ENCODE measurements around the gene NAAA. TPM values are rescaled to one million over a fixed set of nuclear protein-coding genes. Genes with fewer than 3 reads are reported as not detected.

Gene NAAA
- total RNA-seq (10 to 100 TPM in 9 of 10 donors, 1 to 10 TPM in 1; 6.4 to 27.4 (median 14.5) TPM), polyA plus RNA-seq (1 to 10 TPM; 6.9 to 7.5 TPM)
- long read RNA-seq, donor 1, transcript NAAA-201 (11 exons, 1,900 nt) = major isoform, 6 of 19 reads
- long read RNA-seq, donor 1, partial matches to known transcripts = 0 of 19 reads
- long read RNA-seq, donor 1, other reads (novel, unspliced or antisense) = 9 of 19 reads
- long read RNA-seq, donor 2, partial matches to known transcripts = 3 of 12 reads
- long read RNA-seq, donor 2, other reads (novel, unspliced or antisense) = 4 of 12 reads
- long read RNA-seq, donor 3, partial matches to known transcripts = 0 of 20 reads
- long read RNA-seq, donor 3, other reads (novel, unspliced or antisense) = 13 of 20 reads

- WGBS, 2 donors = 1% methylated on average over 66 of the region's 66 CpGs
- Histone ChIP-seq H3K27ac (peak within 1 kb of the TSS; percentile 46 to 92 (median 76)), H3K27me3 (no peaks in the 10 kb centered on the region), H3K36me3 (peaks cover 0 to 39% (median 0%) of the 10 kb centered on the region in 9 donors), H3K9me3 (no peaks in the 10 kb centered on the region), H3K4me1 (peaks cover 0 to 17% (median 10%) of the 10 kb centered on the region in 9 donors), H3K4me3 (peak within 1 kb of the TSS; percentile 70 to 98 (median 76))
- intact Hi-C loops (cut with DNase I) = loop anchor here in 1 of 10 donors (10.0 kb wide), 1 partner anchor 136 kb away; no protein-coding TSS in a partner anchor
- DNase-seq = peak; percentile 82 to 86
- TF ChIP-seq CTCF (IDR thresholded peaks at IDR 0.05) = peak in 6 of 9 donors; percentile 13 to 69 (median 49)
- ATAC-seq = peak; percentile 78 to 97 (median 92)
These were observed at the start of gene NAAA for GRCh38 chr4:75940692-75941253. Gene NAAA, minus strand, starts transcription at chr4:75941013. Its CDS starts 64 bp downstream, at chr4:75940949.

GRCh38 chr4:75989846-75990528 lies 49.2 kb upstream of the NAAA start:
- DNase-seq (no peak), ATAC-seq (peak in 5 of 8 donors; percentile 2 to 46 (median 26))
- Histone ChIP-seq H3K36me3 (no peaks in the 10 kb centered on the region), H3K4me3 (peak overlapping the region; percentile 53 to 98 (median 77)), H3K4me1 (peaks cover 0 to 30% (median 21%) of the 10 kb centered on the region in 9 donors), H3K27me3 (no peaks in the 10 kb centered on the region), H3K9me3 (no peaks in the 10 kb centered on the region), H3K27ac (peak overlapping the region in 9 of 10 donors; percentile 45 to 89 (median 78))
- intact Hi-C loops (cut with DNase I) = loop anchor here in 3 of 10 donors (5.0 kb wide), 2 partner anchors 97 to 157 kb away; partner anchors contain the start of gene NUP54 (in 1 of the 3)
- WGBS, 2 donors = 0 to 2% methylated on average over 20 of the region's 20 CpGs
- no peak for TF ChIP-seq CTCF (IDR thresholded peaks at IDR 0.05)

GRCh38 chr4:75985116-75985515 lies 44.3 kb upstream of the NAAA start:
- no peak for TF ChIP-seq CTCF (IDR thresholded peaks at IDR 0.05)
- H3K4me1 ChIP-seq = peaks cover 0 to 24% (median 17%) of the 10 kb centered on the region in 9 donors
- WGBS, 2 donors = 85 to 89% methylated on average over 3 of the region's 3 CpGs
- intact Hi-C loops (cut with DNase I) = no loop called here
- no peak overlapping the region for H3K4me3 ChIP-seq
- no peaks in the 10 kb centered on the region for H3K27me3 ChIP-seq
- H3K36me3 ChIP-seq = peaks cover 0 to 33% (median 13%) of the 10 kb centered on the region in 9 donors
- ATAC-seq (no peak), DNase-seq (no peak)
- H3K9me3 ChIP-seq = no peaks in the 10 kb centered on the region
- H3K27ac ChIP-seq = no peak overlapping the region

GRCh38 chr4:75980576-75980975 lies 39.8 kb upstream of the NAAA start:
- no peak overlapping the region for H3K27ac ChIP-seq
- peaks cover 0 to 8% (median 0%) of the 10 kb centered on the region in 11 donors for H3K9me3 ChIP-seq
- no peaks in the 10 kb centered on the region for H3K27me3 ChIP-seq
- H3K4me3 ChIP-seq = no peak overlapping the region
- ATAC-seq (no peak), DNase-seq (no peak)
- peaks cover 0 to 77% (median 42%) of the 10 kb centered on the region in 9 donors for H3K36me3 ChIP-seq
- WGBS, 2 donors = 65 to 77% methylated on average over 4 of the region's 4 CpGs
- no peak for TF ChIP-seq CTCF (IDR thresholded peaks at IDR 0.05)
- no peaks in the 10 kb centered on the region for H3K4me1 ChIP-seq
- intact Hi-C loops (cut with DNase I) = no loop called here
